Thyroid gland (tissue), 4 donors: Measurements from ENCODE around the gene GRIN3A. TPM values are rescaled to one million over a fixed set of nuclear protein-coding genes. Genes with fewer than 3 reads are reported as not detected.

ENCODE experiments used
- DNase-seq, 2 donors: peaks; one replicate each; pipeline ENCODE4 v3.0.0-alpha.2; 2019
- H3K27ac ChIP-seq, 3 donors: fragments of 200-600 bp; sonication (generic); 1 replicate in 2 of 3; 2 replicates in 1 of 3; pipeline ENCODE4 v1.5.1; 2016 to 2019; ENCODE audit warnings: mild to moderate bottlenecking in 1 of 3, moderate library complexity in 1 of 3
- H3K27me3 ChIP-seq: fragments of 200-600 bp; sonication (generic); one replicate; pipeline ENCODE4 v1.5.1; 2019
- H3K36me3 ChIP-seq, 2 donors: fragments of 200-600 bp; sonication (generic); one replicate each; pipeline ENCODE4 v1.5.1; 2016 to 2019
- H3K4me1 ChIP-seq, 2 donors: fragments of 200-600 bp; sonication (generic); one replicate each; pipeline ENCODE4 v1.5.1; 2017 to 2019
- H3K4me3 ChIP-seq, 3 donors: fragments of 200-600 bp; sonication (generic); replicated peaks in 1 of 3; 1 replicate in 2 of 3; 2 replicates in 1 of 3; pipeline ENCODE4 v1.5.1; 2016; ENCODE audit warnings: mild to moderate bottlenecking in 1 of 3
- H3K9me3 ChIP-seq: fragments of 200-600 bp; sonication (generic); one replicate; pipeline ENCODE4 v1.5.1; 2017
- CTCF ChIP-seq, 6 experiments: fragments of 200-600 bp in 3 of 6; fragments of 450-650 bp in 3 of 6; sonication (generic) in 3 of 6; IDR thresholded peaks; one replicate each; pipeline ENCODE4 v1.5.1; 2016 to 2019; ENCODE audit warnings: antibody characterized with exemption in 6 of 6, mild to moderate bottlenecking in 2 of 6, inconsistent platforms in 1 of 6, moderate library complexity in 1 of 6
- POLR2A ChIP-seq, 2 donors: fragments of 450-650 bp; IDR thresholded peaks; one replicate each; pipeline ENCODE4 v1.6.1; 2017; ENCODE audit warnings: antibody characterized with exemption in 2 of 2, mild to moderate bottlenecking in 2 of 2, moderate library complexity in 1 of 2
- WGBS, 2 donors: methylation state at CpG; one replicate each; pipeline ENCODE4 v1.1.5; 2017; 5-methylcytosine and 5-hydroxymethylcytosine counted together
- intact Hi-C: fragments of 100-400 bp; cut with DNase I; formaldehyde crosslinking; loops from one replicate; pipeline ENCODE4 v1.15.1; 2023
- total RNA-seq, 4 donors: library from RNA; depleted of rRNA; stranded (reverse); fragments of >200 nt; gene quantifications; one replicate each; pipeline ENCODE4 v1.2.3, GENCODE V29; 2016

Gene GRIN3A
- total RNA-seq, 4 donors from 2014 or later = not detected

- no peaks in the 10 kb centered on the region for H3K4me1 ChIP-seq
- H3K4me3 ChIP-seq = no peak overlapping the region
- no peaks in the 10 kb centered on the region for H3K36me3 ChIP-seq
- intact Hi-C loops = no loop called here
- WGBS, 2 donors = 60 to 68% methylated on average over 1 of the region's 1 CpG
- DNase-seq = no peak
- no peaks in the 10 kb centered on the region for H3K9me3 ChIP-seq
- no peak overlapping the region for H3K27ac ChIP-seq
- TF ChIP-seq POLR2A (IDR thresholded peaks at IDR 0.05) = no peak
- no peak for TF ChIP-seq CTCF (IDR thresholded peaks at IDR 0.05)
- H3K27me3 ChIP-seq = no peaks in the 10 kb centered on the region
Measured at GRCh38 chr9:101674165-101674564, 64.3 kb downstream of the GRIN3A start.

- Histone ChIP-seq H3K4me1 (no peaks in the 10 kb centered on the region), H3K9me3 (no peaks in the 10 kb centered on the region), H3K36me3 (no peaks in the 10 kb centered on the region), H3K4me3 (no peak overlapping the region), H3K27ac (no peak overlapping the region), H3K27me3 (no peaks in the 10 kb centered on the region)
- DNase-seq = no peak
- intact Hi-C loops = no loop called here
- WGBS, 2 donors = 49 to 52% methylated on average over 2 of the region's 2 CpGs
- TF ChIP-seq POLR2A (IDR thresholded peaks at IDR 0.05) = no peak
- TF ChIP-seq CTCF (IDR thresholded peaks at IDR 0.05) = no peak
Measured at GRCh38 chr9:101673642-101674041, 64.8 kb downstream of the GRIN3A start.

GRCh38 chr9:101671567-101671966, 66.9 kb downstream of the GRIN3A start:
- H3K4me3 ChIP-seq = no peak overlapping the region
- TF ChIP-seq POLR2A (IDR thresholded peaks at IDR 0.05) (no peak), CTCF (IDR thresholded peaks at IDR 0.05) (no peak)
- no peaks in the 10 kb centered on the region for H3K27me3 ChIP-seq
- no peak overlapping the region for H3K27ac ChIP-seq
- no peaks in the 10 kb centered on the region for H3K36me3 ChIP-seq
- no peaks in the 10 kb centered on the region for H3K4me1 ChIP-seq
- 54 to 62% methylated on average over 1 of the region's 1 CpG for WGBS, 2 donors
- no peak for DNase-seq
- no peaks in the 10 kb centered on the region for H3K9me3 ChIP-seq
- intact Hi-C loops = no loop called here

GRCh38 chr9:101668421-101668820, 70.0 kb downstream of the GRIN3A start:
- DNase-seq = no peak
- Histone ChIP-seq H3K9me3 (no peaks in the 10 kb centered on the region), H3K4me1 (no peaks in the 10 kb centered on the region), H3K4me3 (no peak overlapping the region), H3K36me3 (no peaks in the 10 kb centered on the region), H3K27me3 (no peaks in the 10 kb centered on the region), H3K27ac (no peak overlapping the region)
- intact Hi-C loops = no loop called here
- TF ChIP-seq POLR2A (IDR thresholded peaks at IDR 0.05) = no peak

GRCh38 chr9:101664453-101664852, 74.0 kb downstream of the GRIN3A start:
- Histone ChIP-seq H3K27ac (no peak overlapping the region), H3K9me3 (no peaks in the 10 kb centered on the region), H3K4me3 (no peak overlapping the region), H3K27me3 (no peaks in the 10 kb centered on the region), H3K4me1 (no peaks in the 10 kb centered on the region), H3K36me3 (no peaks in the 10 kb centered on the region)
- TF ChIP-seq POLR2A (IDR thresholded peaks at IDR 0.05) = no peak
- TF ChIP-seq CTCF (IDR thresholded peaks at IDR 0.05) = no peak
- no peak for DNase-seq
- intact Hi-C loops = no loop called here
- 64 to 77% methylated on average over 2 of the region's 2 CpGs for WGBS, 2 donors

- Histone ChIP-seq H3K36me3 (no peaks in the 10 kb centered on the region), H3K27ac (no peak overlapping the region), H3K9me3 (no peaks in the 10 kb centered on the region), H3K4me3 (no peak overlapping the region), H3K4me1 (no peaks in the 10 kb centered on the region), H3K27me3 (no peaks in the 10 kb centered on the region)
- WGBS, 2 donors = 45 to 63% methylated on average over 2 of the region's 2 CpGs
- no peak for DNase-seq
- intact Hi-C loops = no loop called here
- TF ChIP-seq CTCF (IDR thresholded peaks at IDR 0.05) (no peak), POLR2A (IDR thresholded peaks at IDR 0.05) (no peak)
Measured at GRCh38 chr9:101652601-101653175, 85.8 kb downstream of the GRIN3A start.
